RWPE1 (cell line): ENCODE data around the gene DTNB.

Experiments
- CTCF ChIA-PET: fragments of 350-600 bp; sonication (Branson Sonifier 250); formaldehyde crosslinking; extraction: SDS; loops from one replicate; lab custom pipeline; 2021; lab: Yijun Ruan, JAX
- POLR2A ChIA-PET: fragments of 400-600 bp; formaldehyde crosslinking; extraction: SDS; loops from one replicate; lab custom pipeline; 2020; ENCODE audit warnings: antibody characterized with exemption; ENCODE audit not compliant: low non-redundant PET; lab: Yijun Ruan, JAX
- DNase-seq: peaks from one replicate; pipeline ENCODE4 v3.0.0; 2012; ENCODE audit warnings: low spot score
- H3K27ac ChIP-seq: fragments of 450-650 bp; 2 replicates; pipeline ENCODE4 v1.5.1; 2017
- CTCF ChIP-seq: fragments of 450-650 bp; conservative IDR thresholded peaks from 2 replicates; pipeline ENCODE4 v1.5.1; 2017; ENCODE audit warnings: low read depth, mild to moderate bottlenecking

DTNB gene

DNA sequence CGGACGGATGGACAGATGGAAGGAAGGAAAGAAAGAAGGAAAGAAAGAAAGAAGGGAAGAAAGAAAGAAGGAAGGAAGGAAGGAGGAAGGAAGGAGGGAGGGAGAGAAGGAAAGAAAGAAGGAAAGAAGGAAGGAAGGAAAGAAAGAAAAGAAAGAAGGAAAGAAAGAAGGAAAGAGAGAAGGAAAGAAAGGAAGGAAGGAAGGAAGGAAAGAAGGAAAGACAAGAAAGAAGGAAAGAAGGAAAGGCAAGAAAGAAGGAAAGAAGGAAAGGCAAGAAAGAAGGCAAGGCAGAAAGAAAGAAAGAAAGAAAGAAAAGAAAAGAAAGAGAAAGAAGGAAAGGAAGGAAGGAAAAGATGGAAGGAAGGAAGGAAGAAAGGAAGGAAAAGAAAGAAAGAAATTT lies 169.1 kb downstream of the DTNB start:
- POLR2A ChIA-PET = no interaction called here
- CTCF ChIA-PET = no interaction called here
- no peak for DNase-seq
- no peak overlapping the region for H3K27ac ChIP-seq
- no peak for TF ChIP-seq CTCF

DNA sequence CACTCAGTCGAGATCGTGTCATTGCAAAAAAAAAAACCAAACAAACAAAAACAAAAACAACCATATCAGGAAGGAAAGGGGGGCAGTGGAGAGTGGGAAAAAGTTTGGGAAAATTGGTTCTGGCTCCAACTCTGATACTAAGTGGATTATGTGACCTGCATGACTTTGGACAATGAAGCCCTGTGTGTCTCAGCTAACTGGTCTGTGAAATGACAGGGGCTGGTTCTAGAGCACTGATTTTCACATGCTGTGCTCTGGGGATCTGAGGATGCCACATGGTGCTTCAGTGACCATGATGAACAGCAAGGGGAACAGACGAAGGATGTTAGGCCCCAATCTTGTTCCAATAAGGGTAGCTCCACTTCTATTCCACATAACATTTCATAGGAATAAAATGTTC lies 174.2 kb downstream of the DTNB start:
- CTCF ChIA-PET = no interaction called here
- no peak for TF ChIP-seq CTCF
- DNase-seq = no peak

GRCh38 chr2:25497918-25498407 lies 175.4 kb downstream of the DTNB start:
- POLR2A ChIA-PET = no interaction called here
- TF ChIP-seq CTCF = no peak
- H3K27ac ChIP-seq = no peak overlapping the region
- CTCF ChIA-PET = no interaction called here
- no peak for DNase-seq

More for the DNA sequence above, 174.2 kb downstream of the DTNB start:
- H3K27ac ChIP-seq = no peak overlapping the region
- POLR2A ChIA-PET = no interaction called here

DNA sequence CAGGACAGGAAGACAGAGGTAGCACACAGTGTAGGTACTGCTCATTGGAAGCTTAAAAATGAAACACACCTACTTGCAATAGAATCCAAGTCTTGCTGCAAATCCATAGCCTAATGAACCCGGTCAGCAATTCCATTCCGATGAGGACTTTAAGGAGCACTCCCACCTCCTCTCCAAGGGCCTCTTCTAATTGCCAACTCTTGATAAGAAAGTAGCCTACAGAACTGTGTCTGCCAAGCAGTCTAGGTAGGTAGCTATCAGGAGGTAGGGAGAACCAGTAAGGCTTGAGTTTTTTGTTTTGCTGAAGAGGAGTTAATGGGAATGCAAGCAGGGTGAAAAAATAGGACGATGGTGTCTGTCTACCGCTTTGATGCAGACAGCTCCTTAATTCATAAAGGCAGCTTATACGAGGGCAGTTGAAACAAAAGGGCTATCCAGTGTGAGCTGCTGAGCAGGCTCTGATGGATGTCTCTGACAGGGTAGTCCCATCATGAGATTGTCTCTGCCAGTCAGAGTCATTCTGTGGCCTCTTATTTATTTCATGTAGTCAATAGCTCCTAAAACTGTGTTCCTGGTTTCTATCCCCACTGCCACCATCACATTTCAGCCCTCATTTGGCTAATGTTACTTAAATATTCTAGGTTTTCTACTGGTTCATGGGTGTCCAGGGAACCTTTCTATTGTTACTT lies 176.0 kb downstream of the DTNB start:
- ChIA-PET CTCF (no interaction called here), POLR2A (no interaction called here)
- no peak overlapping the region for H3K27ac ChIP-seq
- no peak for TF ChIP-seq CTCF
- DNase-seq = no peak

- no peak for DNase-seq
- ChIA-PET CTCF (no interaction called here), POLR2A (no interaction called here)
- TF ChIP-seq CTCF = no peak
- no peak overlapping the region for H3K27ac ChIP-seq
Observed at GRCh38 chr2:25494616-25495015, 178.8 kb downstream of the DTNB start.

GRCh38 chr2:25493207-25493606 lies 180.2 kb downstream of the DTNB start:
- DNase-seq = no peak
- ChIA-PET POLR2A (no interaction called here), CTCF (no interaction called here)
- TF ChIP-seq CTCF = no peak
- H3K27ac ChIP-seq = no peak overlapping the region
